GM23248 (cell line): ENCODE results near the gene CEBPB. TPM values are rescaled to one million over a fixed set of nuclear protein-coding genes. Genes with fewer than 3 reads are reported as not detected.

Experiments
- DNase-seq: peaks from one replicate; pipeline ENCODE4 v3.0.0-alpha.2; 2015
- H2AFZ ChIP-seq: fragments of 200-600 bp; sonication (generic); 2 replicates; pipeline ENCODE4 v1.6.1; 2016; ENCODE audit warnings: antibody characterized with exemption
- H3F3A ChIP-seq: fragments of 200-600 bp; sonication (generic); 2 replicates; pipeline ENCODE4 v1.6.1; 2016; ENCODE audit warnings: mild to moderate bottlenecking, antibody characterized with exemption, mixed run types; ENCODE audit not compliant: insufficient read depth
- H3K27ac ChIP-seq: fragments of 200-600 bp; sonication (generic); 2 replicates; pipeline ENCODE4 v1.5.1; 2016; ENCODE audit warnings: mild to moderate bottlenecking
- H3K27me3 ChIP-seq: fragments of 200-600 bp; sonication (generic); replicated peaks from 2 replicates; pipeline ENCODE4 v1.6.1; 2016; ENCODE audit warnings: mild to moderate bottlenecking; ENCODE audit not compliant: insufficient read depth
- H3K36me3 ChIP-seq: fragments of 200-600 bp; sonication (generic); 2 replicates; pipeline ENCODE4 v1.6.1; 2016; ENCODE audit warnings: low read depth, mild to moderate bottlenecking
- H3K4me1 ChIP-seq: fragments of 200-600 bp; sonication (generic); 2 replicates; pipeline ENCODE4 v1.6.1; 2016; ENCODE audit warnings: mild to moderate bottlenecking; ENCODE audit not compliant: insufficient read depth
- H3K4me2 ChIP-seq: fragments of 200-600 bp; sonication (generic); one replicate; pipeline ENCODE4 v1.6.1; 2016; ENCODE audit warnings: mild to moderate bottlenecking; ENCODE audit not compliant: unreplicated experiment
- H3K4me3 ChIP-seq: fragments of 200-600 bp; sonication (generic); 2 replicates; pipeline ENCODE4 v1.5.1; 2016; ENCODE audit warnings: mild to moderate bottlenecking
- H3K79me2 ChIP-seq: fragments of 200-600 bp; sonication (generic); 2 replicates; pipeline ENCODE4 v1.6.1; 2016; ENCODE audit warnings: mild to moderate bottlenecking; ENCODE audit not compliant: insufficient read depth
- H3K9ac ChIP-seq: fragments of 200-600 bp; sonication (generic); 2 replicates; pipeline ENCODE4 v1.6.1; 2016; ENCODE audit warnings: mild to moderate bottlenecking
- H3K9me2 ChIP-seq: fragments of 200-600 bp; sonication (generic); 2 replicates; pipeline ENCODE4 v1.6.1; 2016; ENCODE audit warnings: mixed run types, mild to moderate bottlenecking, moderate library complexity; ENCODE audit not compliant: insufficient read depth
- H3K9me3 ChIP-seq: fragments of 200-600 bp; sonication (generic); one replicate; pipeline ENCODE4 v1.6.1; 2017; ENCODE audit warnings: low read depth
- H4K20me1 ChIP-seq: fragments of 200-600 bp; sonication (generic); 2 replicates; pipeline ENCODE4 v1.6.0; 2016; ENCODE audit not compliant: insufficient read depth
- EZH2 ChIP-seq: fragments of 200-600 bp; sonication (generic); IDR thresholded peaks from 2 replicates; pipeline ENCODE4 v1.6.1; 2018; ENCODE audit warnings: antibody characterized with exemption, mild to moderate bottlenecking; ENCODE audit not compliant: insufficient read depth, poor library complexity, severe bottlenecking
- EZH2phosphoT487 ChIP-seq: fragments of 200-600 bp; sonication (generic); IDR thresholded peaks from 2 replicates; pipeline ENCODE4 v1.6.1; 2018; ENCODE audit warnings: antibody characterized with exemption, moderate library complexity, mild to moderate bottlenecking, low read depth; ENCODE audit not compliant: insufficient read depth
- WGBS, 2 experiments: methylation state at CpG; one replicate each; pipeline ENCODE4 v1.1.6; 2015 to 2017; ENCODE audit warnings: low lambda C conversion rate in 2 of 2, low coverage in 1 of 2; ENCODE audit errors: missing lambda C conversion rate in 2 of 2; 5-methylcytosine and 5-hydroxymethylcytosine counted together
- in situ Hi-C: fragments of 300-500 bp; cut with MboI; formaldehyde crosslinking; loops from 2 replicates; pipeline ENCODE4 v1.15.0; 2020
- polyA plus RNA-seq: library from polyadenylated mRNA; unstranded; fragments of >200 nt; fragmentation: Nextera tagmentation; extraction: Ambion mirVana; gene quantifications from 2 replicates; pipeline ENCODE4 v1.2.1, GENCODE V29; 2016
- total RNA-seq: library from RNA; depleted of rRNA; stranded (reverse); fragments of >200 nt; shearing (Covaris generic); gene quantifications from 2 replicates; pipeline ENCODE4 v1.2.3, GENCODE V29; 2014; rRNA removed

The CEBPB gene
- total RNA-seq (54.4 and 73.8 TPM in 2 replicates), polyA plus RNA-seq (46.5 and 47.1 TPM in 2 replicates)

DNA sequence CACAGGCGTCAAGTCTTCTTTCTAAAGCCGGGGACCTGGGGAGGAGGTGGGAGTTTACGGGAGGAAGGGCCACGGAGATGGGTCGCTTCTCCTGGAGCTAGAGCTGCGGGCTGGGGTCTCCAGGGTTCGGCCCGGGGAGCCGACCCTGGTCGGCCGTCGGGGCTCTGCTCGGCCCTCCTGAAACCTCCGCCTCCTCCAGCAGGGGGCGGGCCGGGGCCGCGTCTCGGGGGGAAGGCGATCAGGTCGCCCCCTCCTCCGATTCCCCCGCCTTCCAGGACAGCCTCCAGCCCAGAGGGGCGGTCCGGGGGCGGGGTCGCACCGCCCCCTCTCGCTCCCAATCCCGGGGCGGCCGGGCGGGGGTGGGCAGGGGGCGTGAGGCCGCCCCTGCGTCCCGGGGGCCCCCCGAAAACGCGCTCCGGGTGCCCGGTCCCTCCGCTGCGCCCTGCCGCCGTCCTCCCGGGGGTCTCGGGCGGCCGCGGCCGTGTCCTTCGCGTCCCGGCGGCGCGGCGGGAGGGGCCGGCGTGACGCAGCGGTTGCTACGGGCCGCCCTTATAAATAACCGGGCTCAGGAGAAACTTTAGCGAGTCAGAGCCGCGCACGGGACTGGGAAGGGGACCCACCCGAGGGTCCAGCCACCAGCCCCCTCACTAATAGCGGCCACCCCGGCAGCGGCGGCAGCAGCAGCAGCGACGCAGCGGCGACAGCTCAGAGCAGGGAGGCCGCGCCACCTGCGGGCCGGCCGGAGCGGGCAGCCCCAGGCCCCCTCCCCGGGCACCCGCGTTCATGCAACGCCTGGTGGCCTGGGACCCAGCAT is at the start of gene CEBPB:
Gene CEBPB, plus strand, starts transcription at position 580 of the 814 bp plus-strand sequence. Its CDS starts 204 bp downstream, at position 784.
- no peaks in the 10 kb centered on the region for H4K20me1 ChIP-seq
- peaks cover 32% of the 10 kb centered on the region for H3F3A ChIP-seq
- TF ChIP-seq EZH2phosphoT487 (no peak), EZH2 (no peak)
- H3K9me2 ChIP-seq, result no peaks in the 10 kb centered on the region
- H3K4me1 ChIP-seq, result peaks cover 12% of the 10 kb centered on the region
- no peaks in the 10 kb centered on the region for H3K9me3 ChIP-seq
- 2 to 3% methylated on average over 28 to 35 of the region's 89 CpGs for WGBS, 2 experiments
- peak within 1 kb of the TSS; percentile 99 for H3K4me2 ChIP-seq
- peak within 1 kb of the TSS; percentile 99 for H3K9ac ChIP-seq
- H3K27me3 ChIP-seq, result no peaks in the 10 kb centered on the region
- peak within 1 kb of the TSS; percentile 98 for H3K27ac ChIP-seq
- DNase-seq, result peak; percentile 94
- H3K79me2 ChIP-seq, result peaks cover 35% of the 10 kb centered on the region
- in situ Hi-C loops, result loop anchor here (25.0 kb wide), 1 partner anchor 547 kb away; the partner anchor contains the start of gene PARD6B
- H3K36me3 ChIP-seq, result peaks cover 23% of the 10 kb centered on the region; the same call in 1 of the 2 replicates
- H3K4me3 ChIP-seq, result peak within 1 kb of the TSS; percentile 92
- peak within 1 kb of the TSS; percentile 37 for H2AFZ ChIP-seq

GRCh38 chr20:50141018-50141675 is 49.5 kb upstream of the CEBPB start:
- H3K4me1 ChIP-seq, result peaks cover 36% of the 10 kb centered on the region
- peak overlapping the region; percentile 8 for H3K4me2 ChIP-seq
- H3K79me2 ChIP-seq, result peaks cover 88% of the 10 kb centered on the region
- H3F3A ChIP-seq, result peaks cover 27% of the 10 kb centered on the region
- no peaks in the 10 kb centered on the region for H3K9me3 ChIP-seq
- H3K27me3 ChIP-seq, result no peaks in the 10 kb centered on the region
- DNase-seq, result no peak
- TF ChIP-seq EZH2 (no peak), EZH2phosphoT487 (no peak)
- no peaks in the 10 kb centered on the region for H4K20me1 ChIP-seq
- H3K9ac ChIP-seq, result no peak overlapping the region
- H3K36me3 ChIP-seq, result peaks cover 11% of the 10 kb centered on the region
- WGBS, 2 experiments, result 94 to 100% methylated on average over 6 of the region's 6 CpGs
- no peak overlapping the region for H3K4me3 ChIP-seq
- H3K9me2 ChIP-seq, result no peaks in the 10 kb centered on the region
- no peak overlapping the region for H3K27ac ChIP-seq
- in situ Hi-C loops, result no loop called here
- no peak overlapping the region for H2AFZ ChIP-seq

GRCh38 chr20:50141811-50142561 is 48.6 kb upstream of the CEBPB start:
- peaks cover 8% of the 10 kb centered on the region; the same call in 1 of the 2 replicates for H3K36me3 ChIP-seq
- H3K9me3 ChIP-seq, result no peaks in the 10 kb centered on the region
- in situ Hi-C loops, result no loop called here
- H2AFZ ChIP-seq, result no peak overlapping the region
- H3K9ac ChIP-seq, result 0 out of 2 replicates have a peak overlapping the region, but pooled peaks have one; percentile 11
- H4K20me1 ChIP-seq, result no peaks in the 10 kb centered on the region
- 77 to 81% methylated on average over 12 of the region's 12 CpGs for WGBS, 2 experiments
- DNase-seq, result no peak
- no peaks in the 10 kb centered on the region for H3K9me2 ChIP-seq
- peaks cover 36% of the 10 kb centered on the region for H3K4me1 ChIP-seq
- H3K27me3 ChIP-seq, result no peaks in the 10 kb centered on the region
- peak overlapping the region; percentile 7; the same call in 1 of the 2 replicates for H3K27ac ChIP-seq
- H3K79me2 ChIP-seq, result peaks cover 88% of the 10 kb centered on the region
- H3K4me2 ChIP-seq, result peak overlapping the region; percentile 8
- H3K4me3 ChIP-seq, result no peak overlapping the region
- peaks cover 27% of the 10 kb centered on the region for H3F3A ChIP-seq
- TF ChIP-seq EZH2 (no peak), EZH2phosphoT487 (no peak)

DNA sequence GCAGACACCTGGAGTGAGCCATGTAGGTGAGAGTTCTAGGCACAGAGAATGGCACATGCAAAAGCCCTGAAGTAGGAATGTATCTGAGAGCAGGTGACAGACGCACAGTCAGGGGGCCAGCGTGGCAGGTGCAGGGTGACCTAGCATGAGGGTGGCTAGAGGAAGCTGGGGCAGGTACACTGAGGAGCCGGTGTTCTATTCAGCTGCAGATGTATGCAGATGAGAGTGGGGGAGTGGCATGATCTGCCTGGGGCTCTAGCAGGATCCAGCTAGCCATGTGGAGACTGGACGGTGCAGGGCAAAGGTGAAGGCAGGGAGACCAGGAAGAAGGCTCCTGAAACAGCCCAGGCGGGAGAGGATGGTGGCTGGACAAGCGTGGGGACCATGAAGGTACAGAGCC is 47.8 kb upstream of the CEBPB start:
- Histone ChIP-seq H3K4me1 (peaks cover 36% of the 10 kb centered on the region), H3F3A (peaks cover 27% of the 10 kb centered on the region), H3K4me2 (no peak overlapping the region), H3K4me3 (no peak overlapping the region), H4K20me1 (no peaks in the 10 kb centered on the region), H2AFZ (no peak overlapping the region), H3K9me3 (no peaks in the 10 kb centered on the region), H3K9me2 (no peaks in the 10 kb centered on the region), H3K36me3 (peaks cover 8% of the 10 kb centered on the region; the same call in 1 of the 2 replicates), H3K79me2 (peaks cover 88% of the 10 kb centered on the region), H3K27me3 (no peaks in the 10 kb centered on the region), H3K27ac (no peak overlapping the region), H3K9ac (no peak overlapping the region)
- WGBS, 2 experiments, result 74 to 80% methylated on average over 6 of the region's 6 CpGs
- TF ChIP-seq EZH2phosphoT487, result no peak
- in situ Hi-C loops, result no loop called here
- DNase-seq, result no peak
